Measurements from ENCODE around the gene USF2. TPM values are rescaled to one million over a fixed set of nuclear protein-coding genes. Genes with fewer than 3 reads are reported as not detected.

Gene USF2
- total and polyA plus RNA-seq, 2 of the 4 experiments (the other 2 are of a cell fraction), result 21.3 to 65.6 TPM

- WGBS, 2 experiments (ENCODE audit: extremely low coverage in 2 of 2, insufficient read length in 1 of 2), result 60% methylated on average over 2 of the region's 11 CpGs; no CpG with 5 or more reads in 1 of the 2 experiments
- DNase-seq (no peak), ATAC-seq (ENCODE audit: low read depth) (no peak)
- Histone ChIP-seq H2AK9ac (replicated peaks; ENCODE audit: low read depth, low read length, poor library complexity) (no peak overlapping the region), H3K79me1 (ENCODE audit: low read depth in 1 of 2, low read length in 2 of 2) (no peaks in the 10 kb centered on the region), H4K8ac (ENCODE audit: low read depth in 2 of 2, low read length in 2 of 2) (no peak overlapping the region), H2BK15ac (ENCODE audit: low read depth, low read length) (no peak overlapping the region), H3K4me3 (ENCODE audit: insufficient read depth, low read depth, low read length) (no peak overlapping the region), H3K56ac (ENCODE audit: extremely low read depth, insufficient read depth, low read length) (no peak overlapping the region), H3K4me2 (ENCODE audit: low read depth, low read length) (no peak overlapping the region), H3K36me3 (ENCODE audit: control insufficient read depth, insufficient read depth, low read length) (no peaks in the 10 kb centered on the region), H2BK120ac (ENCODE audit: low read depth, low read length) (no peak overlapping the region), H3K4me1 (ENCODE audit: control insufficient read depth, insufficient read depth, low read length) (no peaks in the 10 kb centered on the region), H2AK5ac (ENCODE audit: low read depth, low read length) (no peak overlapping the region), H3K9me3 (ENCODE audit: control insufficient read depth, insufficient read depth, low read length) (no peaks in the 10 kb centered on the region), H2BK5ac (ENCODE audit: low read depth, low read length, poor library complexity, severe bottlenecking) (no peak overlapping the region), H3K14ac (replicated peaks; ENCODE audit: low read depth, low read length) (no peak overlapping the region), H4K91ac (ENCODE audit: insufficient read depth, low read depth, low read length) (no peak overlapping the region), H3K27me3 (ENCODE audit: control insufficient read depth, insufficient read depth, low read length) (peaks cover 4% of the 10 kb centered on the region), H3K9ac (ENCODE audit: low read depth, low read length) (no peak overlapping the region), H3K27ac (ENCODE audit: insufficient read depth, low read length) (no peak overlapping the region), H4K20me1 (ENCODE audit: insufficient read depth, low read length) (no peaks in the 10 kb centered on the region), H3K18ac (ENCODE audit: low read depth, low read length) (no peak overlapping the region), H2AFZ (replicated peaks; ENCODE audit: low read length, poor library complexity) (no peak overlapping the region), H3K23ac (ENCODE audit: low read depth, low read length) (no peak overlapping the region), H4K5ac (ENCODE audit: low read depth, low read length) (no peak overlapping the region), H3K9me1 (ENCODE audit: insufficient read depth, low read length) (no peaks in the 10 kb centered on the region), H2BK20ac (ENCODE audit: low read depth, low read length) (no peak overlapping the region), H3K4ac (ENCODE audit: low read depth, low read length) (no peak overlapping the region)
- no TSS peak for BruUV-seq (replicated peaks)
- intact Hi-C loops (cut with micrococcal nuclease), result no loop called here
- dilution Hi-C loops (cut with HindIII; ENCODE audit: low sequenced_read_pairs, unreplicated experiment), result no loop called here
- ChIA-PET CTCF (no interaction called here), POLR2A (ENCODE audit: unreplicated experiment) (no interaction called here)
- in situ Hi-C loops (cut with MboI; ENCODE audit: low sequenced_read_pairs), result no loop called here
- TF ChIP-seq RFX5 (IDR thresholded peaks at IDR 0.05; ENCODE audit: low read depth, low read length) (no peak), NFE2L2 (IDR thresholded peaks at IDR 0.05; ENCODE audit: low read depth, low read length) (no peak), BHLHE40 (IDR thresholded peaks at IDR 0.05; ENCODE audit: low read depth, low read length) (no peak), SMC3 (IDR thresholded peaks at IDR 0.05; ENCODE audit: low read depth, low read length) (no peak), RAD21 (IDR thresholded peaks at IDR 0.05; ENCODE audit: low read length) (no peak), CHD1 (IDR thresholded peaks at IDR 0.05; ENCODE audit: low read depth, low read length) (no peak)
Measured at GRCh38 chr19:35304036-35304435, 35.3 kb downstream of the USF2 start.

Measured in IMR-90 (cell line).